Measurements from ENCODE around the gene TSHZ2.

TSHZ2 gene

DNA sequence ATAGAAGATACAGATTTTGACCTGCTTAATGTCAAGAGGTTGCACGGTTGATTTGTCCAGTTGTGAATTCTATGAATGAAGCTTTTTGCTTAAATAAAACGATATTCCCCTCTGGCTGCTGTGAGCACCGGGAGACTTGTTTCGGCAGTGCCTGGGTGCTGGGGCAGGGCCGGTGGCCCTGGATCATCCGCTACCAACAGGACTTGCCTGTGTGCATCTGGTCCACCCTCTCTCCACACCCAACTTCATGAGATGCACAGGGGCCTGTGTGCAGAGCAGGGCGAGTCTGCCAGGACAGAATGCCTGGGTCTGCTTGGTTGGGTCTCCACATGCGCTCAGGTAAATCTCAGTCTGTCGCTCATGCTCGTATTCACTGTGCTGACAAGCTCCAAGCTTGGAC, 65.5 kb downstream of the TSHZ2 start:
- no peak for TF ChIP-seq ZFX (IDR thresholded peaks at IDR 0.05; ENCODE audit: borderline replicate concordance)
- TF ChIP-seq, protein P1, sequence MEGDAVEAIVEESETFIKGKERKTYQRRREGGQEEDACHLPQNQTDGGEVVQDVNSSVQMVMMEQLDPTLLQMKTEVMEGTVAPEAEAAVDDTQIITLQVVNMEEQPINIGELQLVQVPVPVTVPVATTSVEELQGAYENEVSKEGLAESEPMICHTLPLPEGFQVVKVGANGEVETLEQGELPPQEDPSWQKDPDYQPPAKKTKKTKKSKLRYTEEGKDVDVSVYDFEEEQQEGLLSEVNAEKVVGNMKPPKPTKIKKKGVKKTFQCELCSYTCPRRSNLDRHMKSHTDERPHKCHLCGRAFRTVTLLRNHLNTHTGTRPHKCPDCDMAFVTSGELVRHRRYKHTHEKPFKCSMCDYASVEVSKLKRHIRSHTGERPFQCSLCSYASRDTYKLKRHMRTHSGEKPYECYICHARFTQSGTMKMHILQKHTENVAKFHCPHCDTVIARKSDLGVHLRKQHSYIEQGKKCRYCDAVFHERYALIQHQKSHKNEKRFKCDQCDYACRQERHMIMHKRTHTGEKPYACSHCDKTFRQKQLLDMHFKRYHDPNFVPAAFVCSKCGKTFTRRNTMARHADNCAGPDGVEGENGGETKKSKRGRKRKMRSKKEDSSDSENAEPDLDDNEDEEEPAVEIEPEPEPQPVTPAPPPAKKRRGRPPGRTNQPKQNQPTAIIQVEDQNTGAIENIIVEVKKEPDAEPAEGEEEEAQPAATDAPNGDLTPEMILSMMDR (IDR thresholded peaks at IDR 0.05), result no peak

DNA sequence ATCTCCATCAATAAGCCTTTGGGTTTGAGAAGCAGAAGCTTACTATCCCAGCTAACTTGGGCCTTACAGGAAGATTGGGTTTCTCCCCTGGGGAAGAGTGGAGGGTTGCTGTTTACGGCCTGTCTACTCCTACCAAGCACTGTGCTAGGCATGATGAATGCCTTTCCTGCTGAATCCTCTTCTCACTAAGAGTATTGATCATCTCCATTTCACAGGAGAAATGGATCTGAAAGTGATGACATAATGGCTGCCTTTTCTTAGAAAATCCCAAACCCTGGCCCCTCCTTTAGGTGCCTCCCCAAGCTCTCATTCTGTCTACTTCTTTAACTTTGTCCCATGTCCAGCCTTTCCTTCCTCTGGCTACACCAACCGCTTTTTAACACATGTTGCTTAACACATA, 66.1 kb downstream of the TSHZ2 start:
- H3K27ac ChIP-seq, result no peak overlapping the region

More for the DNA sequence above, 65.5 kb downstream of the TSHZ2 start:
- no peak overlapping the region for H3K27ac ChIP-seq

DNA sequence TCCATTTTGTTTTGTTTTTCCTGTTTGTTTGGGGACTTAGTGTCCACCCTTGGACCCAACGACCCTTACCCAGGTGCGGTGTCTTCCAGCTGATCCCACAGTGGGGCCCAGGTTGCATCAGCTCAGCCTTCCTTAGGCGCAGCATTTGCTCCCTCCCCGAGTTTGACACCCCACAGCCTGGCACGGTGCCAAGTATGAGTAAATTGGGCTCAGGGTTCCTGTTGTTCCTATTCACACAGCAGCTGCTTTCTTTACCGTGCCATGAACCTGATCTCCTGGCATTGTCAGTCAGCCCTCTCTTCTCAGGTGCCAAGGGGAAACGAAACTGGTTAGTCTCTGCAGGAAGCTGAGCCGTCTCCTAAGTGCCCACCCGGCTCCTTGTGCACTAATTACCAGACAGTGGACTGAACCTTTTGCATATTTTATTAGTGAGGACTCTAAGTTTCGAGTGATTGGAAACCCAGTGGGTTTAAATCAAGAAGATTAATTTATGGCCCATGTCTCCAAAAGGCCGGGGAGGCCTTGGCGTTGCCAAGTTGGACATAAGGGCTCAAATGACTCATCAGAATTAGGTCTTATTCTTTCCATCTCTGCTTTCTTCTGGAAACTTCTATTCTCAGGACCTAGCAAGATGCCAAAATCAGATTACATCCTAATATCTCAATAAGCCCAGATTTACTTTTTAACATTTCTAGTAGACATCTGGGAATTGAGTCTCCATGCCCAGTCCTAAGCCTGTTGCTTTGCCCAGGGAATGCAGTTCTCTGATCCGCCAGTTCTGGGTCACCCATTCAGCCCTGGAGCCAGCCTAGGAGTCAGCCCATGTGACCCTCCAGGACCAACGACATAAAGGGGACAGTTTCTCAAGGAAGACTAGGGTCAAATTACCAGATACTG, 68.8 kb downstream of the TSHZ2 start:
- no peak overlapping the region for H3K27ac ChIP-seq
- TF ChIP-seq ZFX (IDR thresholded peaks at IDR 0.05; ENCODE audit: borderline replicate concordance), result no peak
- TF ChIP-seq, protein P1 (IDR thresholded peaks at IDR 0.05), result no peak

More for the DNA sequence above, 66.1 kb downstream of the TSHZ2 start:
- no peak for TF ChIP-seq ZFX (IDR thresholded peaks at IDR 0.05; ENCODE audit: borderline replicate concordance)
- TF ChIP-seq, protein P1 (IDR thresholded peaks at IDR 0.05), result no peak

DNA sequence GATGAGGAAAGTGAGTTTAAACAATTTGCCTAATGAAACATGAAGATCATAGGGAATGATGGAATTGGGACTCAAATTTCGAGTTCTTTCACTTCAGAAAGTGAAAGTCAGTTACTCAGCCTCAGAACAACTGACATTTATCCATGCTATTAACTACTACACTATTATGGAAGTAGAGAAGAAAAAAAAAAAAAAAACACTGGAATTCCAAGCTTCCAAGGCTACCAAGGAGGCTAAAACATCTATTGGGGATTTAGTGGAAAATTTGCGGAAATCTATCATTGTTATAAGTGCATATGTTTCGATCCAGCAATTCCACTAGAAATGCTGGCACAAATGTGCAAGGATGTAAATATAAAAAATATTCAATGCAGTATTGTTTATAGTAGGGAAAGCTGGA, 70.4 kb downstream of the TSHZ2 start:
- no peak overlapping the region for H3K27ac ChIP-seq
- TF ChIP-seq, protein P1 (IDR thresholded peaks at IDR 0.05), result no peak

DNA sequence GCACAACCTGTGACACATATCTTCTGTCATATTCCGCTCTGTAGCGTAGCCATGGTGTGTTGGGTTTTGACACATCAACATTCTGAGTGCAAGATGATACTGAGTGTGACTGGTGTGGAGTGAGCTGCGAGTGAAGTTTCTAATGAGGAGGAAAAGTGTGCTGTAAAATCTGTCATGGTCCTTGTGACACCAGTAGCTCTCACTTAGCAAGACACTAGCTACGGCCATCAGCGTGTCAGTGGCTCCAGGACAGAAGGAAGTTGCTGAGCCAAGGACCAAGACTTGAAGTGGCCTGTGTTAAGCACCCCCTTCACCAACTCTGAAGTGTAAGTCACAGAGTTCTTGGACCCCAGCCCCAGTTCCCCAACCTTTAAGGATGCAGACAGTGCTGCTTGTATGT, 72.1 kb downstream of the TSHZ2 start:
- no peak overlapping the region for H3K27ac ChIP-seq
- TF ChIP-seq, protein P1 (IDR thresholded peaks at IDR 0.05), result no peak
- no peak for TF ChIP-seq ZFX (IDR thresholded peaks at IDR 0.05; ENCODE audit: borderline replicate concordance)

DNA sequence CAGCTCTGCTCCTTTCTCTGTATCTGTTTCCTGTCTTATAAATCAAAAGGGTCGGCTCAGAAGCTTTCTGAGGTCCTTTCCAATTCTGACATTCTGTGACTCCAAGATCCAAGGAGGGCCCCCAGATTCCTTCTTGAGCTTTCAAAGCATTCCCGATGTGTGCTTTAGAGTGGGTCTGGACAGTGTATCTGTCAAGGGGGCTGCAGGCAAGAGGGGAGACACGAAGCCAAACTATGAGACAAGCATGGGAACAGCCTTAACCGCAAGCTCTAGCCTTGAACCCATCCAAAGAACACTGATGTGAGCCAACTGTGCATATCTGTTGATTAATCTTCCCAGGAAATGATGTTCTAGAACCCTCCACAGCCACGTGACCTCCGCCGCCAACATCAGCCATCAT, 73.8 kb downstream of the TSHZ2 start:
- H3K27ac ChIP-seq, result no peak overlapping the region
- TF ChIP-seq ZFX (IDR thresholded peaks at IDR 0.05; ENCODE audit: borderline replicate concordance), result no peak
- TF ChIP-seq, protein P1 (IDR thresholded peaks at IDR 0.05), result no peak

DNA sequence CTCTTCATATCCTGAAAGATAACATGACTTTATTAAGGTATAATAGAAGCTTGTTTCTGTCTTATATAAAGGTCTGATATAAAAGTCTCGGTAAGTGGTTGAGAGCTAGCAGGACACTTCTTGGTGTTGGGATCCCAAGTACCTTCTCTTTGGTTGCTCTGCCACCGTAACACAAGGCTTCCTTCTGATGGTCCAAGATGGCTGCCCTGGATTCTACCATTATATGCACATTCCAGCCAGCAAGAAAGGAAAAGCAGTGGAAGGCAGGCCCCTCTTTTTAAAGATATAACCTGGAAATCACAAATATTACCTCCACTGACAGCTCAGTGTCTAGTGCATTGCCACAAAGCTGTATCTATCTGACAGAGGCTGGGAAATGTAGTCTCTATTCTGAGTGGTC, 75.0 kb downstream of the TSHZ2 start:
- TF ChIP-seq, protein P1 (IDR thresholded peaks at IDR 0.05), result no peak
- no peak overlapping the region for H3K27ac ChIP-seq
